GM20431 (cell line): ENCODE data around the gene RNF220.

ENCODE experiments used
- in situ Hi-C: fragments of 300-500 bp; cut with MseI, MboI; formaldehyde crosslinking; loops from one replicate; pipeline ENCODE4 v1.15.0; 2020; ENCODE audit warnings: low sequenced_read_pairs; ENCODE audit not compliant: unreplicated experiment

Gene RNF220

GRCh38 chr1:44643721-44644334 is 238.8 kb downstream of the RNF220 start:
- in situ Hi-C loops = no loop called here

GRCh38 chr1:44644806-44645205 is 239.8 kb downstream of the RNF220 start:
- in situ Hi-C loops = no loop called here

GRCh38 chr1:44645476-44646244 is 240.6 kb downstream of the RNF220 start:
- in situ Hi-C loops = no loop called here

- in situ Hi-C loops = no loop called here
These were observed 241.4 kb downstream of the RNF220 start for GRCh38 chr1:44646261-44647110.

GRCh38 chr1:44647896-44648295 is 242.8 kb downstream of the RNF220 start:
- in situ Hi-C loops = no loop called here

GRCh38 chr1:44648529-44649250 is 243.6 kb downstream of the RNF220 start:
- in situ Hi-C loops = no loop called here

- in situ Hi-C loops = no loop called here
These were observed 244.7 kb downstream of the RNF220 start for GRCh38 chr1:44649788-44650158.

- in situ Hi-C loops = no loop called here
These were observed 245.2 kb downstream of the RNF220 start for GRCh38 chr1:44650159-44650831.

- in situ Hi-C loops = no loop called here
These were observed 246.0 kb downstream of the RNF220 start for GRCh38 chr1:44651069-44651468.

- in situ Hi-C loops = no loop called here
These were observed 247.5 kb downstream of the RNF220 start for GRCh38 chr1:44652445-44653106.

- in situ Hi-C loops = no loop called here
These were observed 248.3 kb downstream of the RNF220 start for GRCh38 chr1:44653107-44653964.

- in situ Hi-C loops = no loop called here
These were observed 249.6 kb downstream of the RNF220 start for GRCh38 chr1:44654621-44655187.

- in situ Hi-C loops = no loop called here
These were observed 250.6 kb downstream of the RNF220 start for GRCh38 chr1:44655609-44656008.

GRCh38 chr1:44659566-44659965 is 254.5 kb downstream of the RNF220 start:
- in situ Hi-C loops = no loop called here

GRCh38 chr1:44660176-44660575 is 255.1 kb downstream of the RNF220 start:
- in situ Hi-C loops = no loop called here

GRCh38 chr1:44661781-44662682 is 257.0 kb downstream of the RNF220 start:
- in situ Hi-C loops = no loop called here

GRCh38 chr1:44662683-44663030 is 257.6 kb downstream of the RNF220 start:
- in situ Hi-C loops = no loop called here
